Activated T-helper 1 cell treated with Interleukin-2 at 50 U/mL for 16 hours (primary cell): Measurements from ENCODE around the gene HBM.
"Not testable (repeated sequence)": the region's sequence is repeated elsewhere in the genome, so short reads cannot be mapped to it uniquely, and the experiment has no call there.

Experiments used
- DNase-seq: peaks from one replicate; pipeline ENCODE4 v3.0.0-alpha.2; 2020; ENCODE audit warnings: low read depth

HBM gene

GRCh38 chr16:185691-186090, 19.9 kb downstream of the HBM start:
- DNase-seq: no peak

- DNase-seq: no peak
These were observed 21.6 kb downstream of the HBM start for GRCh38 chr16:187330-187729.

GRCh38 chr16:188674-189073, 22.9 kb downstream of the HBM start:
- no peak for DNase-seq

GRCh38 chr16:189604-190186, 23.9 kb downstream of the HBM start:
- no peak for DNase-seq

- DNase-seq: no peak
These were observed 26.1 kb downstream of the HBM start for GRCh38 chr16:191831-192230.

- no peak for DNase-seq
These were observed 26.9 kb downstream of the HBM start for GRCh38 chr16:192686-193085.

- DNase-seq: no peak
These were observed 27.7 kb downstream of the HBM start for GRCh38 chr16:193441-193840.

GRCh38 chr16:194516-194915, 28.7 kb downstream of the HBM start:
- DNase-seq: no peak

- DNase-seq: no peak
These were observed 34.6 kb downstream of the HBM start for GRCh38 chr16:200388-200787.

- DNase-seq: no peak
These were observed 37.5 kb downstream of the HBM start for GRCh38 chr16:203246-203645.

GRCh38 chr16:204046-204445, 38.3 kb downstream of the HBM start:
- not testable (repeated sequence) for DNase-seq

- not testable (repeated sequence) for DNase-seq
These were observed 43.6 kb downstream of the HBM start for GRCh38 chr16:209359-209758.

- not testable (repeated sequence) for DNase-seq
These were observed 45.9 kb downstream of the HBM start for GRCh38 chr16:211631-212180.

- DNase-seq: no peak
These were observed 47.2 kb downstream of the HBM start for GRCh38 chr16:212999-213398.
